NCI-H1436 treated with DMSO at 0.1 percent for 48 hours (cell line): Measurements from ENCODE around the gene DUOXA2.
A peak's percentile ranks its signal among the peaks of the same experiment; 100 is the strongest.
"Not testable (repeated sequence)": the region's sequence is repeated elsewhere in the genome, so short reads cannot be mapped to it uniquely, and the experiment has no call there.

Experiments
- DNase-seq: peaks from one replicate; lab custom pipeline; 2025; lab: John Stamatoyannopoulos, UW

Gene DUOXA2

DNA sequence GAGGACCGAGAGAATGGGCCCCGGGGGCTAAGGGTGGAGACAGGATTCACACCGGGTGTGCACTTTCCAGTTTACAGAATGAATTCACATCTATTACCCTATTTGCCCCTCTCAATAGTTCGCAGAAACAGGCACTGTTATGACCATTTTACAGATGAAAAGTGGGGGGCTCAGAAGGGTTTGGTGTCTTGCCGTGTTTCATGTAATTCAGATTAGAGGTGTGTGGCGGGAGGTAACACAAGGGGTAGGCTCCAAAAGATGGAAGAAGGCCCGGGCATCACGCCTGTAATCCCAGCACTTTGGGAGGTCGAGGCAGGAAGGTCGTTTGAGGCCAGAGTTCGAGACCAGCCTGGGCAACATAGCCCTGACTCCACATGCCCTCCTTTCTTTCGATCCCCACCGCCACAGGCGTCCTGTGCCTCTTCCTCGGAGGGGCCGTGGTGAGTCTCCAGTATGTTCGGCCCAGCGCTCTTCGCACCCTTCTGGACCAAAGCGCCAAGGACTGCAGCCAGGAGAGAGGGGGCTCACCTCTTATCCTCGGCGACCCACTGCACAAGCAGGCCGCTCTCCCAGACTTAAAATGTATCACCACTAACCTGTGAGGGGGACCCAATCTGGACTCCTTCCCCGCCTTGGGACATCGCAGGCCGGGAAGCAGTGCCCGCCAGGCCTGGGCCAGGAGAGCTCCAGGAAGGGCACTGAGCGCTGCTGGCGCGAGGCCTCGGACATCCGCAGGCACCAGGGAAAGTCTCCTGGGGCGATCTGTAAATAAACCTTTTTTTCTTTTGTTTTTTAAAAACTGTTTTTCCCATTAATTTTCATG is 3.4 kb downstream of the DUOXA2 start:
- no peak for DNase-seq

DNA sequence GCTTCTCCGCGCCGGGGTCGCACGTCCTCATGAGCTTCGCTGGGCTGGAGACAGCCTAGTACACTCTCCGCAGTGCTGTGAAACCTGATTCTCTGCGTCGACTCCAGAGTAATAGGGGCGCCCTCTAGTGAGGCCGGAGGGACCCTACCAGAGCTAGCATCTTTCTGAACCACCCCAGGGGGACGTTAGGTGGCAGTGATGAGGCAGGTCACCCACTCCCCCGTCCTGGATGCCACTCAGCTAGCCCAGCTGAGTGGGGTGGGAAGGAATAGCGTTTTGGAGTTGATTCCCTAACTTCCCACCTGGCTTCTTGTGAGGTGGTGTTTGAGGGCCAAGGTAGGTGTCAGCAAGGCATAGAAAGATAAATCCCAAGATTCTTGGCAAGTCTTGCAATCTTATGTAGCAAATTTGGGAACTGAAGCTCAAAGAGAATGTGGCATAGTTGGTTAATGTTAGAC is 4.0 kb downstream of the DUOXA2 start:
- DNase-seq, result peak; percentile 65

DNA sequence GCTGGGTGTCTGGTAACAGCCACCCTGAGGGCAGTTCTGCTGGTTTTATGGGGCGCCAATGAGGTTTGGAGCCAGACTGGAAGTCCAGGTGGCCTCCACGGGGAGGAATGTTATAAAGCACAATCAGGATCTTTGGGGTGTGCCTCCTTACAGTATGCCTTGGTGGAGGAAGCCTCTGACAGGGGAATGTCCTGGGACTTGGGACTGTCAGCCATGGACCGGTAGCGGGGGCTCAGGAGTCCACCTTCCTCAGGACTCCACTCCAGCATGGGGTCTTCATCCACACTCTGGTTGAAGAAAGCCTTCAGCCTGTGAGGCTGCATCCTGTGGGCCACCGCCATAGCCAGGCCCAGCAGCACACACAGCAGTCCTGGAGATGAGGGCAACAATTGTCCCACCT is 4.9 kb downstream of the DUOXA2 start:
- no peak for DNase-seq

DNA sequence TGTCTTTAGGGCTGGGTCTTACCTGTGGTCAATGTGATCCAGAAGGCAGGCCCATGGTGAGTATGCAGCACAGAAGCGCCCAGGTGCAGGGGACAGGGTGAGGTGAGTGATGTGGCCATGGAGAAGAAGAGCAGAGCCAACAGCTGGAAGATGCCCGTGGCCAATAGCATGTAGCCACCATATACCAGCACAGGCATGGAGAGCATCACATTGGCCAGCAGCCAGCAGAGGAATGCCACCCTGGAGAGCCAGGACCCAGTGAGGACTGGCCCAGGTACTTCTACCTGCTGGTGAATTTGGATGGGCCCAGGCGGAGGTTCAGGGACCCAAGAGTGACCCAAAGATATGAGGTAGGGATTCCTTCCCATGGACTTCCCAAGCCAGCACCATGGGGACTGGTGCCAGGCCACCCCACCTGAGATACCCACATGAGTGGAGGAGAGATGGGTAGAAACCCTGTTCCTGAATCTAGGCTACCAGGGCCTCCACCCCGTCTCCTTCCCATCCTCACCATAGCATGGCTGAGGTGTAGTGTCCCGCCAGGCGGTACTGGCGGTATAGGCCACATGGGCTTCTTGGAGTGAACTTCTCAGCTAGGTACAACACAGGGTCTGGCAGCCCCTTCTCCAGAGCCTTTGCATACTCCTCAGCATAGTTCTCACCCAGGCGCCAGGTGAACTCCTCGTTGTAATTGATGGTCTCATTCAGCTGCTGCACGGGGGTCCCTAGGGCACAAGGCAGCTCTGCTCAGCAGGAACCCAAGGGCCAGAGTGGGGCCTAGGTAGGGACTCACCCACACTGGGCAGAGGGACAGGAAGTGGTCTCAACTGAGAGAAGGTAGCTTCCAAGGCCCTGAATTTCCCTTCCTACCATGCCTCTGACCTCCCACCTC is 6.2 kb downstream of the DUOXA2 start:
- DNase-seq, result no peak

DNA sequence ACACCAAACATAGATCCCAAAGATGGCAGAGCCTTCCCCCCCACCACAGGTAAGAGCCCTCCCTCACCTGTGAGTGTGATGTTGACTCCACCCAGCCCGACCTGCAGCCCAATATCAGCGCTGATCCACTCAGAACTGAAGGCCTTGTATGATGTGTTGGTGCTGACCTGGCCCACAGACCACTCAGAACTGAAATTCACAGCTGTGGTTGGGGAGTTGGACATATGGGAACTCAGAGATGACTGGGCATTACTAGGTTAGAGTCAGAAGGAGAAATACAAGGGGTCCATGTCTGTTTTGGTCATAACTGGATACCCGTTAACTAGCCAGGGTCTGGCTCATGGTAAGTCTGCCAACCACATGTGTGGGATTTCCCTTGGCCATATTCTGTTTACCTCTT is 6.9 kb downstream of the DUOXA2 start:
- no peak for DNase-seq

DNA sequence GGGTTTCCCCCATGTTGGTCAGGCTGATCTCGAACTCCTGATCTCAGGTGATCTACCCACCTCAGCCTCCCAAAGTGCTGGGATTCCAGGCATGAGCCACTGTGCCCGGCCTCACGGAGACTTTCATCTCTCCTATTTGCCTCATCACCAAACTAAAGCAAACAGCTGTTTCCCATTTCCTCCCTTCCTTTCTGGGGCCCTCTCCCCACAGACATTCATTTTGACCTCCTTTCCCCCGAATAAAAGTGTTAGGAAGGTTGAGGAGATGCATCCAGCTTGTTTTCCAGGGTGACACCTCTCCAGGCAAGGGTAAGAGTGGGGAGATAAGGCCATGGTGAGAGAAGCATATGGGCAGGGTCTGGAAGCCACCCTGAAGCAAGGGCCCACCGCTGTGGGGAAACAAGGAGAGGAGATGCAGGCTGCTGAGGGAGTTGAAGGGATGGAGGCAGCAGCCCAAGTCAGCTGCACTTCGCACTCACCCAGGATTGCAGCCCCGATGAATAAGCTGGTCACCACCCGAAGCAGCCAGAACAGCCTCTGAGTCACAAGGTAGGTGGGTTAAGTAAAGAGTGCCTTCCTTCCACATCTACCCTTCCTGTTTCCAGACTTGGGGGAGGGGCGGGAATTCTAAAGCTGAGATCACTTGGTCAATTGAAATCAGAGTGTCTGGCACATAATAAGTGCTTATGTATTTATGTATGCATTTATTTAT is 7.7 kb downstream of the DUOXA2 start:
- no peak for DNase-seq

DNA sequence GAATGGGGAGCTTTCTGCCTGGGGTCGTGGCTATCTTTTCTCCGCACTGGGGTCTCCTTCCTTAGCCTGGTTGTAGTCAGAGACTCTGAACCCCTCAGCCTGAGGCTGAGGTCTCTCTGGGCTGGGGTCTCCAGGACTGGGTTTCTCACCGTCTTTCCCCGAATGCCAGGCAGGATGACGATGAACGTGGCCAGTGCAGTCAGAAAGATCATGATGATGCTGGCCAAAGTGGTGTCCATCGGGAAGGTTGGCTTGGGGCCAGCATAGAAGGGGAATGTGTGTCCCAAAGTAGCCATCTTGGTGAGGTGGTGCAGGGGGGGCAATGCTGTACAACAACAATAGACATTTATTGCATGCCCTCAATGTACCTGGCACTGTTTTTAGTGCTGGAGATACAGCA is 8.6 kb downstream of the DUOXA2 start:
- DNase-seq, result no peak

DNA sequence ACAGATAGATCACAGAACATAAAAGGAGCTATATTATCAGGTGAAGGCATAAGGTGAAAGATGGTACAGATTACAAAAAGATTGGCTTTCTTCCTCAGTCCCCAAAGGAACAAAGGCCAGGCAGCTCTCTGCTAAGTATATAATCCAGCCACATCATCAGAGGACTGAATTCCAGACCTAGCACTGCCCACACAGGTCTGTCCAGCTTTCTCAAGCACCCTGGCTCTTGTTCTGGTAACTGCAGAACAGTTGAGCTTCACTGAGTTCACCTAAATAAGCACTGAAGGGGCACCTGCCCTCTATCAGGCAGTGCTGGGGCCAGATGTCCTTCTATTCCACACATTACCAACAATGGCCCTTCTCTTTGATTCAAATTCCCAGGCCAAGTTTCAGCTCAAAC is 9.3 kb downstream of the DUOXA2 start:
- no peak for DNase-seq

DNA sequence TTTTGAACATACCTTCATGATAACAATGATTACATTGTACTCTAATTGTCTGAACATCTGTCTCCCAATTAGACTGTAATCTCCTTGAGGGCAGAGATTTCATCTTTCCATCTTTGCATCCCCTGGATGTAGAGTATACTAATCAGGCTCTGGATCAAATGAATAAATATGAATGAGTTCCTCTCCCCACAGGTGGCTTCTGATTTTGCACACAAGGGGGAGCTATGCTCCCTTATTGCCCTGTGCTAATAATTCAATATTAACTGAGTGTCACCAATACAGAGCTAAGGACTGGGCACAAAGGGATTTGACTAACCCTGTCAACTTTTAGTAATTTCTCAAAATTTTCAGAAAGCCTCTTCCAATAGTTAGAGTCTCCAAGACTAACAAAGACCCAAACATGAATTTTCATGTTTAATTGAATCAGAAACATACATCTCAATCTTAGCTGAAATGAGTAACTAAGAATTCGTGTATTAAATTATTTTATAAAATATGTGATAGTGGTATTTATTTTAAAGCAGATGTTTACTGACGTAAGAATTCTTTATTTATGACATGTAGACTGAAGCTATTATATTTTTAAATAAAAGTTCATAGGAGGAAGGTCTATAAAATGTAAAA is 12.5 kb downstream of the DUOXA2 start:
- DNase-seq, result no peak

DNA sequence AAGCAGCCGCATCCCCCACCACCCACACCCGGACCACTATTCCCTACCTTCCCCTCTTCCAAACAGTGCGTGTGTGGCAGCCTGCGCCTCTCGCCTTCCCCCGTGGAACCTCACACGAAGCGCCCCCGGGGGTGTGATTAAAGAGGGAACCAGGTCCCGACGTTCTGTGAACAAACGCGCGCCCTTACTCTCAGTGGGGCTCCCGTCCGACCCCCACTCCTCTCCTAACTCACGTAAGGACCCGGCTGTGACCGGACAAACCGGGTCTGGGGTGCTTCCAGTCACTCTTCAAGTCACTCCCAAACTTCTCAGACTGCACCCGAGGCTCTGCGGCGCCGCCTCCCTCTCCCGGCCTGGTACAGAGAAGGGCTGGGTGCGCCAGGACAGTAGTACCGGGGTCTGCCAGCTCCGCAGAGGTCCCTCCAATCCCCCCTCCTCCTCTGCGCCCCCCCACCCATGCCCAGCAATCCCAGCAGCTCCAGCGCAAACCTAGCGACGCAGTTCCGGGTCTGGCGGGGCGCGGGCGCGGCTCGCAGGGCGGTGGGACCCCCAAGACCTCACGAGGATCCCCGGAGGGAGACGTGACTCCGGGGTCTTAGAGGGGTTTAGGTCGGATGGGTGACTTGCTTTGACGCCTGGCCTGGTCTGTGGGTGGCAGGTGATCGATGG is 15.0 kb downstream of the DUOXA2 start:
- no peak for DNase-seq

DNA sequence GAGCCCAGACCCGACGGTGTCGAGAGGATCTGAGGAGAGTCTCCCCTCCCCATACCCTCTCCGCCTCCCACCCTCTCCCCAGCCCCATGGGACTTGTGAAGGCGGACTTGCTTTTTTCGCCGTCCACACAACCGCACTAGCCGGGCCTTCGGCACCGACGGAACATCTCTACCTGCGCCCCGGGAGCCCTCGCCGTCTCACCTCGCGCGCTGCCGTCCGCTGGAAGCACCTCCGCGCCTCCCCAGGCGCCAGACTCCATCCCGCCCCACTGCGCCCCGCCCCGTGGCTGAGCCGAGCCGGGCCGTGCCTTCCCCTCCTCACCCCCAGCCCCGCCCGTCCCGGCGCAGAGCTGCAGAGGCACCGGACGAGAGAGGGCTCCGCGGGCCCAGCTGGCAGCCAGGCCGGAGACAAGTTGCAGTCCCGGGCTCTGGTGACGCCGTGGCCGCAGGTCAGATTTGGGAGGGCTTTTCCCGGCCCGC is 15.6 kb downstream of the DUOXA2 start, which contains the start of the genes DUOX1 and DUOXA1:
DUOX1 (plus strand) TSS at position 344 of the 479 bp plus-strand sequence. CDS start 1,973 bp downstream, outside the sequence.
DUOXA1 (minus strand) TSS at position 229 of the 479 bp plus-strand sequence. CDS start 6,865 bp downstream, outside the sequence.
- no peak for DNase-seq

DNA sequence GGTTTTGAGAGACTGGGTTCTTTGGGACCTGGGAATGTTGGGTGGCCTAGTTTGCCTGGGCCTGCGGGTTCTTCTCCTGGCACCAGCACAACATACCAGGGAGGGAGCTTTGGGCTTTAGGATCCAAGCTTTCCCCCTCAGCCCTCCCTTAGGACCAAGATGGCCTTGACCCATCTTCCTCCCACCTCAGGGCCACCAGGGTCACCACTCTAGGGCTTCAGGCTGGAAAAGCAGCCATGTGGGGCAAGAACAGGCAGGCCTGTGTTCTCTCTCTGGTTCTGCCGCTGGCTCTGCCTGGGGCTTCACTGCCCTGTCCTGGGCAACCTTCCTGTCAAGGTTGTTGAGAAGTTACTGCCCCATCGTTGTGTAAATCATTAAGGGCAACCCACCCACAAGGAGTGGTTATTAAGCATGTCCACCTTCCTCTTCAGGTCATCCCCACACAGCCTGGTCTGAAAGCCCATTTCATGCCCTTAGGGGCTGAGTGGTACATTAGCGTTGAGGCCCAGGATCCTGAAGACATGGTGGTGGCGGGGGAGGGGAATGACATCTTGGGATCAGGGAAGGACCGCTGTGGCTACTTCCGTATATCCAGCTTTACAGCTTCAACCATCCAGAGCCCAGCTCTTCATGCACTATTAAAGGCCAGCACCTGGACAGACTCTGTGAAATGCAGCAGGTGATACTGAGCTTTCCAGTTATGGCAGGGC is 16.3 kb downstream of the DUOXA2 start:
- DNase-seq, result no peak

DNA sequence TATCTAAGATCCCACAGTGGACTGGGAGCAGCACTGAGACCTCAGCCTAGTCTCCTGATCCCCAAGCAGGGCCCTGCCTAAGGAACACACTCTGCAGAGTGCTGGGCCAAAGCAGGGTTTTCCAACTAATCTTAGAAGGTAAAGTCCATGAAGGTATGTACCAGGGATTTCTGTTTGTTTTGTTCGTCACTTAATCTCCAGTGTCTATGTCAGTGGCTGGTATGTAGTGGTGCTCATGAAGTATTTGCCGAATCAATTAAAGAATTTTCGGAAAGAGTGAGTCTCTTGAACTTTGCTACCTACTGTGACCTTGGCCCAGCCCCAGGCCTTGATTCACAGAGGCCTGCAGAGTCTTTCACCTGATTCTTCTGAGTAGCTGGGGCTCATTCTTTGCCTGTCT is 17.4 kb downstream of the DUOXA2 start:
- DNase-seq, result no peak

DNA sequence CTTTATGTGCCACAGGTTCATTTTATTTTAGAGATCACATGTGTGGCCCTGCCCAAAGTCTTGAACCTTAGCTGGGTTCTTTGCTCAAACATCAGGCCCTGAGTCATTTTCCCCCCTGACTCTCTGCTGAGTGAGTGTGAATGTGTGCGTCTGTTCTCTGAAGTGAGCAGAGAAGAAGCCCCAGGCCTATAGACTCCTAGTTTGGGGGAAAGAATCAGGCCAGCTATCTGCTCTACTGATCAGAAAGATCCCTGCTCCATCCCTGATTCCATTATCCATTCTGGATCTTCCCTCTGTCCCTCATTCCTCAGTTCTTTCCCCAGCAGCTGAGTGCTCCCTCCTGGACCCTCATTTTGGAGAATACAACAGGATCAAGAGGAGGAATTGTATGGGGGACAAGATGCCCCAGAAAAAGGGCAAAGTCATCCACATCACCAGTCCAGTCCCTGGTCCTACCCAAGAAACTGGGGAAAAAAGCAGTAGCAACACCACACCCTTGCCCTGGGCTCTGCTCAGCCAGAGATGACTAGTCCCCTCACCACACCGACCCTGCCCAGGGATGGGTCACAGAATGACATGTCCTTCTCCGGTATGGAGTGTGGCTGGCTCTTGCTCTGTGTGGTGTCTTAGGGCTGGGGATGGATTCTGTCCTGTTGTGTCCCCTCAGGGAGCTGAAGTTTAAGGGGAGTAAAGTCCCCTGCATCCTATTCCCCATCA is 18.9 kb downstream of the DUOXA2 start:
- no peak for DNase-seq

DNA sequence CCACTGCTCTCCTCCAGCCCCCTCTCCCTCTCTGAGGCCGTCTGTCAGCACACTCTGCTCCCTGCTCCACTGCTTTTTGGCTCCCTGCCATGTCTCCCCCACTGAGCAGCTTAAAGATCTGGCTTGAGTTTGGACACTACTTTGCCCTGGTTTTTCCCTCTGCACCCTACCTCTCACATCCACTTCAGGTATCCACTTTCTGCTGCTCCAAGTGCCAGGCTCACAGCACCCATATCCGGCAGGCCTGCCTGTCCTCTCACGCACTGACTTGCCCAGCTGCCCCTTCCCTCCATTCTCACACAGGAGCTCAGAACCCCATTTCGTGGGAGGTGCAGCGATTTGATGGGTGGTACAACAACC is 19.4 kb downstream of the DUOXA2 start:
- no peak for DNase-seq

DNA sequence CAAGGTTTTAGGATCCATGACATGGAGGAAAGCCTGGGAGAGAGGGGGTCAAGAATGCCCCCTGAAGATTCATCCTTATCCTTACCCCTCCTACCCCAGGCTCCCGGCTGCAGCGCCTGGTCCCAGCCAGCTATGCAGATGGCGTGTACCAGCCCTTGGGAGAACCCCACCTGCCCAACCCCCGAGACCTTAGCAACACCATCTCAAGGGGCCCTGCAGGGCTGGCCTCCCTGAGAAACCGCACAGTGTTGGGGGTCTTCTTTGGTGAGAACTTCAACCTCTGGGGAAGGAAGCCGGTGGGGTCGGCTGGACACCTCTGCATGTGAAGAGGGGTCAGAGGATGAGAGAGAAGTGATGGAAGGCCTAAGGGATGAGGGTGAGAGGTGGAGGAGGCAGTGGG is 19.9 kb downstream of the DUOXA2 start:
- no peak for DNase-seq

DNA sequence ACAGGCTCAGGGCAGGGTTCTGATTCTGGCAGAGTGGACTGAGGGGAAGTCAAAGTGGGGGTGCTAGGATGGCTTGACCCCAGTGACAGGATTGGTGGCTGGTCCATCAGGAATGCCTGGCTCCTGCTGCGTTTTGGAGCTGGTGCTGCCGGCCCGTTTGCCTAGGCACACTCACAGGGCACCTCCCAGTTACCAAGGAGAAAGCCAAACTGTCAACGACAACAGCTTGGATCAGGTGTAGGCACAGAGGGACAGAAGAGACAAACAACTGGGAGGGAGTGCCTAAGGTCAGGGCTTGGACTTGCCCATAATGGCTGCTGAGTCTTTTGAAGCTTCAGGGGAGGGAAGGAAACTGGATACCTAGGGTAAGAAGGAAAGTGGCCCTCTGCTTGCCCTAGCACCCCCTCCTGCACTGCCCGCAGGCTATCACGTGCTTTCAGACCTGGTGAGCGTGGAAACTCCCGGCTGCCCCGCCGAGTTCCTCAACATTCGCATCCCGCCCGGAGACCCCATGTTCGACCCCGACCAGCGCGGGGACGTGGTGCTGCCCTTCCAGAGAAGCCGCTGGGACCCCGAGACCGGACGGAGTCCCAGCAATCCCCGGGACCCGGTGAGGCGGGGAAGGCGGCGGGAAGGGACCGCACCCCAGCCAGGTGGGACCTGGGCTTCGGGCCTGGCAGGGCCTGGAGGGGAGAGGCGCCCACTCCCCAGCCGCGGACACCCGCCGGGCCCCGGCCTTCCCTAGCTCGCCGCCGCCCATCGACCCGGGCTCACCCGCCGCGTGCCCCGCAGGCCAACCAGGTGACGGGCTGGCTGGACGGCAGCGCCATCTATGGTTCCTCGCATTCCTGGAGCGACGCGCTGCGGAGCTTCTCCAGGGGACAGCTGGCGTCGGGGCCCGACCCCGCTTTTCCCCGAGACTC is 20.8 kb downstream of the DUOXA2 start:
- DNase-seq, result no peak

DNA sequence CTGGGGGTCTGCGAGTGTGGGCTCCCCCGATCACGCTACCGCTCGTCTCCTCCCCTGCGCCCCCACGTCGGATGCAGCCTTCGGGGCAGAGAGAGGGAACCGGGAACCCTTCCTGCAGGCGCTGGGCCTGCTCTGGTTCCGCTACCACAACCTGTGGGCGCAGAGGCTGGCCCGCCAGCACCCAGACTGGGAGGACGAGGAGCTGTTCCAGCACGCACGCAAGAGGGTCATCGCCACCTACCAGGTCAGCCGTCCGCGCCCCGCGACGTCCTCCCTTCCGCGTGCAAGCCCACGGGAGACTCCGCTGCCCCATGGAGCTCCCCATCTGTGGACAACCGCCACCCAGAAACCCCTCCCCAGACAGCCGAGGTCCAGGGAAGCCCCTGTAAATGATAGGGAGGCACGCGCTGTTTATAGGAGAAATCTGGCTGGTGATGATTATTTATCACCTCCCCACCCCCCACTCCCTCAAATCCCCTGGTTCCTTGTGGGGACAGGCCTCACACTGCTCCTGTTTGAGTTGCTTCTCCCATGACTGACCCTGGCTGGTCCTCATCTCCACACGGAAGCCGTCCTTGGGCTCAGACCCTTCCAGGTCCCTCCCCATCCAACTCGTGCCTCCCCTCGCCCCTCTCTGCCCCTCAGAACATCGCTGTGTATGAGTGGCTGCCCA is 21.7 kb downstream of the DUOXA2 start:
- DNase-seq, result not testable (repeated sequence)
